GM10248 (cell line): ENCODE data around the gene RRP9.

Experiments used
- CTCF ChIA-PET: fragments of 300-600 bp; sonication (Branson Sonifier 250); formaldehyde crosslinking; extraction: SDS; loops from one replicate; lab custom pipeline; 2021; ENCODE audit warnings: antibody characterized with exemption; lab: Yijun Ruan, JAX
- POLR2A ChIA-PET: fragments of 350-650 bp; sonication (Branson Sonifier 250); formaldehyde crosslinking; extraction: SDS; loops from one replicate; lab custom pipeline; 2020; ENCODE audit warnings: antibody characterized with exemption; lab: Yijun Ruan, JAX
- DNase-seq: peaks from one replicate; pipeline ENCODE4 v3.0.0; 2012; ENCODE audit errors: extremely low spot score
- CTCF ChIP-seq: IDR thresholded peaks from 2 replicates; pipeline ENCODE4 v1.5.1; 2012; ENCODE audit warnings: mild to moderate bottlenecking, low read depth; ENCODE audit errors: extremely low read depth, missing control alignments, control extremely low read depth

Gene RRP9

GRCh38 chr3:51937014-51937413, 4.7 kb downstream of the RRP9 start:
- CTCF ChIA-PET, result no interaction called here
- no peak for TF ChIP-seq CTCF
- POLR2A ChIA-PET, result no interaction called here
- DNase-seq, result peak; percentile 5

GRCh38 chr3:51935886-51936755, 5.6 kb downstream of the RRP9 start:
- ChIA-PET POLR2A (interaction anchor here (0.5 kb wide), 1 partner anchor 15 kb away, joined by 5 read pairs; no protein-coding TSS in a partner anchor), CTCF (interaction anchor here (1.3 kb wide), 1 partner anchor 39 kb away, joined by 3 read pairs; the partner anchor contains the start of gene ABHD14A)
- no peak for DNase-seq
- TF ChIP-seq CTCF, result no peak

GRCh38 chr3:51934991-51935885, 6.5 kb downstream of the RRP9 start:
- ChIA-PET CTCF (interaction anchor here (1.3 kb wide), 1 partner anchor 40 kb away, joined by 3 read pairs; the partner anchor contains the start of gene ABHD14A), POLR2A (interaction anchor here (0.6 kb wide), 1 partner anchor 37 kb away, joined by 3 read pairs; no protein-coding TSS in a partner anchor)

GRCh38 chr3:51934139-51934850, 7.4 kb downstream of the RRP9 start:
- POLR2A ChIA-PET, result interaction anchor here (0.5 kb wide), 1 partner anchor 197 kb away, joined by 5 read pairs; no protein-coding TSS in a partner anchor
- no peak for DNase-seq
- TF ChIP-seq CTCF, result no peak
- CTCF ChIA-PET, result no interaction called here

More at GRCh38 chr3:51934991-51935885, 6.5 kb downstream of the RRP9 start:
- peak; percentile 7 for DNase-seq
- TF ChIP-seq CTCF, result no peak

GRCh38 chr3:51933471-51934138, 8.1 kb downstream of the RRP9 start:
- TF ChIP-seq CTCF, result no peak
- POLR2A ChIA-PET, result interaction anchor here (1.4 kb wide), 1 partner anchor 8 kb away, joined by 4 read pairs; the partner anchor contains the start of gene RRP9
- CTCF ChIA-PET, result interaction anchor here (0.9 kb wide), 1 partner anchor 251 kb away, joined by 3 read pairs; no protein-coding TSS in a partner anchor
- DNase-seq, result no peak
